SU-DHL-6 (cell line): ENCODE data around the gene PDZD8.

ENCODE experiments used
- EZH2phosphoT487 ChIP-seq: fragments of 200-600 bp; sonication (generic), shearing (Covaris generic); conservative IDR thresholded peaks from 2 replicates; pipeline ENCODE4 v1.6.1; 2018; ENCODE audit warnings: mild to moderate bottlenecking, antibody characterized with exemption, low read length, moderate library complexity, mixed read lengths
- TF ChIP-seq, protein P1 (sequence below): fragments of 200-600 bp; sonication (generic); IDR thresholded peaks from one replicate; pipeline ENCODE4 v1.5.1; 2017; ENCODE audit warnings: antibody characterized with exemption, mild to moderate bottlenecking, low read length, moderate library complexity; ENCODE audit not compliant: insufficient read depth, poor library complexity, severe bottlenecking

DNA sequence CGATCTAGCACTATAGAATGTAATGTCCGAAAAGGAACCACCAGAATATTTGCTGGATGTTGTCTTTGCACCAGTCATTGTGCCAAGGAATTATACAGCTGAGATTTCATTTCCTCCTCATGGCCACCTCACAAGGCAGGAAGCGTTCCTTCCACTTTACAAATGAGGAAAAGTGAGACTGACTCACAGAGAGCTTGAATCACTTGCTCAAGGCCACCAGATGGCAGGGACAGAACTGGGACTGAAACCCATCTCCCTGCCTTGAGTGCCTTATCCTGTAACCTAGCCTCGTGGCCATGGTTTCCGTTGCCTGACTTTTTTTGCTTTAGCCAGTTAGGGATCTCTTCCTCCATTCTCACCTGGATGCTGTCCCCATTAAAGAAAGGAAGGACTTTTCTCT lies 44.7 kb upstream of the PDZD8 start:
- TF ChIP-seq, protein P1, sequence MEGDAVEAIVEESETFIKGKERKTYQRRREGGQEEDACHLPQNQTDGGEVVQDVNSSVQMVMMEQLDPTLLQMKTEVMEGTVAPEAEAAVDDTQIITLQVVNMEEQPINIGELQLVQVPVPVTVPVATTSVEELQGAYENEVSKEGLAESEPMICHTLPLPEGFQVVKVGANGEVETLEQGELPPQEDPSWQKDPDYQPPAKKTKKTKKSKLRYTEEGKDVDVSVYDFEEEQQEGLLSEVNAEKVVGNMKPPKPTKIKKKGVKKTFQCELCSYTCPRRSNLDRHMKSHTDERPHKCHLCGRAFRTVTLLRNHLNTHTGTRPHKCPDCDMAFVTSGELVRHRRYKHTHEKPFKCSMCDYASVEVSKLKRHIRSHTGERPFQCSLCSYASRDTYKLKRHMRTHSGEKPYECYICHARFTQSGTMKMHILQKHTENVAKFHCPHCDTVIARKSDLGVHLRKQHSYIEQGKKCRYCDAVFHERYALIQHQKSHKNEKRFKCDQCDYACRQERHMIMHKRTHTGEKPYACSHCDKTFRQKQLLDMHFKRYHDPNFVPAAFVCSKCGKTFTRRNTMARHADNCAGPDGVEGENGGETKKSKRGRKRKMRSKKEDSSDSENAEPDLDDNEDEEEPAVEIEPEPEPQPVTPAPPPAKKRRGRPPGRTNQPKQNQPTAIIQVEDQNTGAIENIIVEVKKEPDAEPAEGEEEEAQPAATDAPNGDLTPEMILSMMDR = no peak
- TF ChIP-seq EZH2phosphoT487 = no peak
